DND-41 (cell line): Measurements from ENCODE around the gene HAO1.

ENCODE experiments used
- ATAC-seq: fragments of 200-7000 bp; cut with Tn5 transposase; 3 replicates; pipeline ENCODE4 v1.9.1; 2021; ENCODE audit warnings: low read depth; ENCODE audit not compliant: insufficient read depth
- DNase-seq: peaks from one replicate; pipeline ENCODE4 v3.0.0-alpha.2; 2020
- H2AFZ ChIP-seq: 2 replicates; pipeline ENCODE4 v1.6.0; 2012; ENCODE audit warnings: low read depth, low read length
- H3K27ac ChIP-seq: 2 replicates; pipeline ENCODE4 v1.5.1; 2012; ENCODE audit warnings: low read length, inconsistent platforms
- H3K27me3 ChIP-seq: fragments of 200-600 bp; sonication (generic); 2 replicates; pipeline ENCODE4 v1.6.0; 2012; ENCODE audit warnings: low read length, mild to moderate bottlenecking, inconsistent platforms; ENCODE audit not compliant: insufficient read depth, poor library complexity
- H3K36me3 ChIP-seq: 2 replicates; pipeline ENCODE4 v1.5.1; 2012; ENCODE audit warnings: low read length, inconsistent platforms; ENCODE audit not compliant: insufficient read depth
- H3K4me1 ChIP-seq: 2 replicates; pipeline ENCODE4 v1.5.1; 2012; ENCODE audit warnings: mild to moderate bottlenecking, low read length; ENCODE audit not compliant: insufficient read depth
- H3K4me2 ChIP-seq: 2 replicates; pipeline ENCODE4 v1.6.0; 2012; ENCODE audit warnings: mild to moderate bottlenecking, moderate library complexity, low read length, inconsistent platforms; ENCODE audit not compliant: insufficient read depth
- H3K4me3 ChIP-seq, 2 experiments: fragments of 200-600 bp in 1 of 2; shearing (Covaris generic) in 1 of 2; 2 replicates each; pipeline ENCODE4 v1.5.1; 2012 to 2016; ENCODE audit warnings: inconsistent platforms in 2 of 2, low read length in 2 of 2, mild to moderate bottlenecking in 2 of 2, low read depth in 1 of 2, moderate library complexity in 1 of 2
- H3K79me2 ChIP-seq: 2 replicates; pipeline ENCODE4 v1.6.0; 2012; ENCODE audit warnings: low read length, inconsistent platforms; ENCODE audit not compliant: insufficient read depth
- H3K9ac ChIP-seq: 2 replicates; pipeline ENCODE4 v1.6.0; 2012; ENCODE audit warnings: low read depth, mild to moderate bottlenecking, inconsistent platforms, low read length, moderate library complexity
- H3K9me3 ChIP-seq: 2 replicates; pipeline ENCODE4 v1.5.1; 2012; ENCODE audit warnings: low read length, moderate library complexity, mild to moderate bottlenecking, inconsistent platforms; ENCODE audit not compliant: insufficient read depth, severe bottlenecking
- H4K20me1 ChIP-seq: 2 replicates; pipeline ENCODE4 v1.6.0; 2012; ENCODE audit warnings: low read length; ENCODE audit not compliant: insufficient read depth
- CTCF ChIP-seq: IDR thresholded peaks from 2 replicates; pipeline ENCODE4 v1.5.1; 2012; ENCODE audit warnings: borderline replicate concordance, low read length, moderate library complexity, mild to moderate bottlenecking; ENCODE audit not compliant: poor library complexity, severe bottlenecking; ENCODE audit errors: extremely low read depth
- EZH2 ChIP-seq: IDR thresholded peaks from 3 replicates; pipeline ENCODE4 v1.6.1; 2012; ENCODE audit warnings: borderline replicate concordance, low read depth, mild to moderate bottlenecking, moderate library complexity, low read length, inconsistent platforms; ENCODE audit not compliant: severe bottlenecking

Gene HAO1

GRCh38 chr20:7940341-7940740 lies at the start of gene HAO1:
Gene HAO1, minus strand, starts transcription at chr20:7940458. Its CDS starts 36 bp downstream, at chr20:7940422.
- DNase-seq (no peak), ATAC-seq (no peak)
- Histone ChIP-seq H3K9ac (no peak within 1 kb of the TSS), H3K9me3 (no peaks in the 10 kb centered on the region), H3K4me2 (no peak within 1 kb of the TSS), H4K20me1 (no peaks in the 10 kb centered on the region), H3K27me3 (peaks cover 7% of the 10 kb centered on the region), H3K4me1 (no peaks in the 10 kb centered on the region), H3K79me2 (no peaks in the 10 kb centered on the region), H2AFZ (no peak within 1 kb of the TSS), H3K27ac (no peak within 1 kb of the TSS), H3K4me3 (no peak within 1 kb of the TSS), H3K36me3 (no peaks in the 10 kb centered on the region)
- TF ChIP-seq EZH2 (no peak), CTCF (no peak)

GRCh38 chr20:7989379-7989778 lies 49.1 kb upstream of the HAO1 start:
- Histone ChIP-seq H3K9ac (no peak overlapping the region), H3K27ac (no peak overlapping the region), H3K9me3 (peaks cover 9% of the 10 kb centered on the region), H3K79me2 (no peaks in the 10 kb centered on the region), H3K36me3 (peaks cover 9% of the 10 kb centered on the region; the same call in 1 of the 2 replicates), H3K4me1 (no peaks in the 10 kb centered on the region), H2AFZ (no peak overlapping the region), H3K27me3 (no peaks in the 10 kb centered on the region), H4K20me1 (no peaks in the 10 kb centered on the region), H3K4me3 (no peak overlapping the region), H3K4me2 (no peak overlapping the region)
- no peak for TF ChIP-seq EZH2
- peak; percentile 19 for TF ChIP-seq CTCF
- ATAC-seq, result no peak
- DNase-seq, result no peak

GRCh38 chr20:7985916-7986315 lies 45.7 kb upstream of the HAO1 start:
- H3K4me1 ChIP-seq, result no peaks in the 10 kb centered on the region
- H3K4me3 ChIP-seq, result no peak overlapping the region
- no peaks in the 10 kb centered on the region for H3K79me2 ChIP-seq
- H3K27ac ChIP-seq, result no peak overlapping the region
- H3K9ac ChIP-seq, result no peak overlapping the region
- no peak overlapping the region for H3K4me2 ChIP-seq
- H2AFZ ChIP-seq, result no peak overlapping the region
- DNase-seq, result no peak
- no peak for ATAC-seq
- no peaks in the 10 kb centered on the region for H3K27me3 ChIP-seq
- H4K20me1 ChIP-seq, result no peaks in the 10 kb centered on the region
- TF ChIP-seq EZH2 (no peak), CTCF (no peak)
- no peaks in the 10 kb centered on the region for H3K9me3 ChIP-seq
- H3K36me3 ChIP-seq, result peaks cover 14% of the 10 kb centered on the region; the same call in 1 of the 2 replicates

- Histone ChIP-seq H3K4me2 (no peak overlapping the region), H3K79me2 (no peaks in the 10 kb centered on the region), H4K20me1 (no peaks in the 10 kb centered on the region), H3K9ac (no peak overlapping the region), H3K4me3 (no peak overlapping the region), H3K27me3 (no peaks in the 10 kb centered on the region), H3K4me1 (no peaks in the 10 kb centered on the region), H3K36me3 (peaks cover 20% of the 10 kb centered on the region; the same call in 1 of the 2 replicates), H2AFZ (no peak overlapping the region), H3K27ac (no peak overlapping the region), H3K9me3 (no peaks in the 10 kb centered on the region)
- ATAC-seq (no peak), DNase-seq (no peak)
- no peak for TF ChIP-seq CTCF
- no peak for TF ChIP-seq EZH2
These were observed 43.9 kb upstream of the HAO1 start for GRCh38 chr20:7984192-7984591.
